HUES6 (cell line): Measurements from ENCODE around the gene C1QL3.

Experiments used
- H3K27ac ChIP-seq: 2 replicates; pipeline ENCODE4 v1.7.0; 2013; ENCODE audit warnings: low read depth, mild to moderate bottlenecking, low read length, inconsistent platforms
- H3K27me3 ChIP-seq: 2 replicates; pipeline ENCODE4 v1.6.1; 2013; ENCODE audit warnings: low read length; ENCODE audit not compliant: control insufficient read depth, insufficient read depth
- H3K36me3 ChIP-seq: 2 replicates; pipeline ENCODE4 v1.6.1; 2013; ENCODE audit warnings: low read length; ENCODE audit not compliant: control insufficient read depth, insufficient read depth
- H3K4me1 ChIP-seq: 2 replicates; pipeline ENCODE4 v1.6.1; 2013; ENCODE audit warnings: low read length; ENCODE audit not compliant: control insufficient read depth, insufficient read depth
- H3K4me3 ChIP-seq: 2 replicates; pipeline ENCODE4 v1.5.1; 2013; ENCODE audit warnings: low read depth, low read length
- H3K9ac ChIP-seq: one replicate; pipeline ENCODE4 v1.6.1; 2013; ENCODE audit warnings: mild to moderate bottlenecking, low read length
- H3K9me3 ChIP-seq: 2 replicates; pipeline ENCODE4 v1.6.1; 2013; ENCODE audit warnings: low read depth, low read length; ENCODE audit not compliant: control insufficient read depth, insufficient read depth

The C1QL3 gene

DNA sequence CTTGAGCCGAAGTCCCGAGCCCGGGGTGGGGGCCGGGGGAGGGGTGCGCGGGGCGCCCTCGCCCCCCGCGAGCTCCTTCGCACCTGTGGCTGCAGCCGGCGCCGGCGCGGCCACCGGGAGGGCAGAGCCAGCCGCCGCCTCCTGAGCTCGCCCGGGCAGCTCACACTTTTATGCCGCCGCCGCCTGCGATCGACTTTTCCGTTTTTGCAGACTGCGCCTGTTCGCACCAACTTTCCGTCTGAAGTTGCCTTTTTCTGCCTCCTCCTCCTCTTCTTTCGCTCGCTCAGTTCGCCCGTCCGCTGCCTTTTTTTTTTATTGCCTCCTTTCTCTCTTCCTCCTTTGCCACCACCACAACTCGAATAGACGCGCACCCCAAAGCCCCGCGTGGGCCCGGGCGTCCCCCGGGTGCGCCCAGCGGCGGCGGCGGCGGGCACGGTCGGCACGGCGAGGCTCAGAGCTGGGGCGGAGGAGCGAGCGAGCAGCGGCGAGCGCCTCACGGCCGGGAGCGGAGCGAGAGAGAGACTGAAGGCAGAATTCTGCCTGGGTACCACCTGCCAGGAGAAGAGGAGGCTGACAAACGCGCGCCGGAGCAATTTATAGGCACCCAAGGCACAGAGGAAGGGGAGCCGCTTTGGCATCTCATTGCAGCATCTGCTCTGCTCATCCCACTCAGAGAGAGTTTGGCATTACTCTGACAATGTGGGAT, at the start of gene C1QL3:
TSS of gene C1QL3 (minus strand) at position 569 of the 706 bp plus-strand sequence. CDS start 814 bp downstream, outside the sequence.
- no peaks in the 10 kb centered on the region for H3K9me3 ChIP-seq
- peak within 1 kb of the TSS; percentile 63 for H3K4me3 ChIP-seq
- H3K4me1 ChIP-seq, result peaks cover 4% of the 10 kb centered on the region; the same call in 1 of the 2 replicates
- no peak within 1 kb of the TSS for H3K9ac ChIP-seq
- H3K27ac ChIP-seq, result no peak within 1 kb of the TSS
- H3K27me3 ChIP-seq, result peaks cover 68% of the 10 kb centered on the region
- no peaks in the 10 kb centered on the region for H3K36me3 ChIP-seq

DNA sequence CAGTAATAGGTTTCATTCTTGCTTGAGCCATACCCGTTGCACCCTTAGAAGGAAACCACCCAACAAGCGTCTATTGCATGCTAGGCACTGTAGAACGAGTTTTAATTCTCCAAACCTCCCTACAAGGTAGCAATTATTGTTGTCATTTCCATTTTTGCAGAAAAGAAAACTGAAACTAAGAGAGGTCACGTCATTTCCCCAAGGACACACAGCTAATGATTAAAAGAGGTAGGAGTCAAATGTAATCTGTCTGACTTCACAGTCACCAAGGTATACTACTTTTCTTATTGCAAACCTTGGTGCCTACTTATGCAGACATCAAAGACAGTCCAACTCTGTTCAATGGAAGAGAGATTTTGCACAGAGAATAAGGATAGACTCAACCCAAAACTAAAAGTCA, 49.1 kb upstream of the C1QL3 start:
- H3K27ac ChIP-seq, result no peak overlapping the region

GRCh38 chr10:16566202-16566805, 44.6 kb upstream of the C1QL3 start:
- Histone ChIP-seq H3K4me1 (no peaks in the 10 kb centered on the region), H3K27ac (no peak overlapping the region), H3K9me3 (no peaks in the 10 kb centered on the region), H3K36me3 (no peaks in the 10 kb centered on the region), H3K4me3 (peak overlapping the region; percentile 23; the same call in 1 of the 2 replicates), H3K9ac (no peak overlapping the region), H3K27me3 (no peaks in the 10 kb centered on the region)

More for the DNA sequence above, 49.1 kb upstream of the C1QL3 start:
- Histone ChIP-seq H3K36me3 (no peaks in the 10 kb centered on the region), H3K9ac (no peak overlapping the region), H3K9me3 (no peaks in the 10 kb centered on the region), H3K4me3 (no peak overlapping the region), H3K27me3 (no peaks in the 10 kb centered on the region), H3K4me1 (no peaks in the 10 kb centered on the region)

DNA sequence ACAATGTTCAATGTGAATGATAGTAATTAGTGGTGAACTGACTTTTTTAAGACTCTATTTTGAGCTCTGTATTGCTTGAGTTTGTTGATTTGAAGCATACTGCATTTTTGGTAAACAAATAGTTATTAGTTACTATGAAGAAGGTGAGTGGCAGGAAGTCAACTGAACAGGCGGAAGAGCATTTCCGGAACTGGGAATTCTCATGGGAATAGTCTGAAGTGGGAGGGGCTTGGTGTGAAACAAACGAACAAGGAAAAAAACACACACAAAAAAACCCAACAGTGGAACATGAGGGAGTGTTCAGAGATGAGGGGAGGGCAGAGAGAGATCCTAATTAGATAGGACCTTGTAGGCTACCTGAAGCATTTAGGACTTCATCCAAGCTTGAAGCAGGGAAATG, 43.9 kb upstream of the C1QL3 start:
- no peak overlapping the region for H3K9ac ChIP-seq
- no peak overlapping the region for H3K27ac ChIP-seq
- no peak overlapping the region for H3K4me3 ChIP-seq
- no peaks in the 10 kb centered on the region for H3K4me1 ChIP-seq
- H3K36me3 ChIP-seq, result no peaks in the 10 kb centered on the region
- no peaks in the 10 kb centered on the region for H3K9me3 ChIP-seq
- H3K27me3 ChIP-seq, result no peaks in the 10 kb centered on the region

- H3K36me3 ChIP-seq, result no peaks in the 10 kb centered on the region
- no peak overlapping the region for H3K4me3 ChIP-seq
- no peaks in the 10 kb centered on the region for H3K9me3 ChIP-seq
- H3K4me1 ChIP-seq, result no peaks in the 10 kb centered on the region
- no peak overlapping the region for H3K27ac ChIP-seq
- H3K9ac ChIP-seq, result no peak overlapping the region
- H3K27me3 ChIP-seq, result no peaks in the 10 kb centered on the region
Measured at GRCh38 chr10:16562891-16563290, 41.2 kb upstream of the C1QL3 start.

- Histone ChIP-seq H3K4me1 (no peaks in the 10 kb centered on the region), H3K27me3 (no peaks in the 10 kb centered on the region), H3K4me3 (no peak overlapping the region), H3K27ac (no peak overlapping the region), H3K9me3 (no peaks in the 10 kb centered on the region), H3K36me3 (no peaks in the 10 kb centered on the region), H3K9ac (no peak overlapping the region)
Measured at GRCh38 chr10:16559236-16559773, 37.6 kb upstream of the C1QL3 start.

- Histone ChIP-seq H3K4me1 (no peaks in the 10 kb centered on the region), H3K36me3 (no peaks in the 10 kb centered on the region), H3K27ac (no peak overlapping the region), H3K27me3 (no peaks in the 10 kb centered on the region), H3K9ac (no peak overlapping the region), H3K9me3 (no peaks in the 10 kb centered on the region), H3K4me3 (no peak overlapping the region)
Measured at GRCh38 chr10:16547973-16548372, 26.3 kb upstream of the C1QL3 start.

DNA sequence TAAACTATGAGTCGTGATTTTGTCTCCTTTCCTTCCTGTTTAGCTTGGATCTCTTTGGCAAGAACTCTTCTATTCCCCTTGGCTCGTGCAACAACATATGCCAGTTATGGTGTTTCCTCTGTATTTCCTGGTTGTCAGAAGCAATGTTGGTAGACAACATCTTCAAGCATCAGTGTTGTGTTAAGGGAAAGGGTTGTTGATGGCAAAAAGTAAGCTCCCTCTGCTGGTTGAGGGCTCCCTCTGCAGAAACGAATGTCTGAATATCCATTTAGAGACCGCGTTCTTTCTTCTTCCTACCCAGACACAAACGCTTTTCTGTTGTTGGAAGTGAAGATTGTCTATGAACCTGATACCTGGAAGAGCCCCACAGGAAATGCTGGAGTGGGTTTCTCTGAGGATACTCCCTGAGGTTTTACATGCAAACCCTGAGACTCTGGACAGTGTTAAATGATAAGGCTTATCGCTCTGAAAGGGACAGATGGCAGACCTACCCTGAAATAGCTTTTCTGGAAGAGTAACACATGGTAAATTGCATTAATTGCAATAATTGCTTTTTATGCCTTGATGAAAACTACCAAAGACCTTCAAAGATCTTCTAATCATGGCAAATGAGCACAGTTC, 23.5 kb upstream of the C1QL3 start:
- Histone ChIP-seq H3K9ac (no peak overlapping the region), H3K4me1 (no peaks in the 10 kb centered on the region), H3K27ac (no peak overlapping the region), H3K36me3 (no peaks in the 10 kb centered on the region), H3K4me3 (no peak overlapping the region), H3K9me3 (no peaks in the 10 kb centered on the region), H3K27me3 (no peaks in the 10 kb centered on the region)

DNA sequence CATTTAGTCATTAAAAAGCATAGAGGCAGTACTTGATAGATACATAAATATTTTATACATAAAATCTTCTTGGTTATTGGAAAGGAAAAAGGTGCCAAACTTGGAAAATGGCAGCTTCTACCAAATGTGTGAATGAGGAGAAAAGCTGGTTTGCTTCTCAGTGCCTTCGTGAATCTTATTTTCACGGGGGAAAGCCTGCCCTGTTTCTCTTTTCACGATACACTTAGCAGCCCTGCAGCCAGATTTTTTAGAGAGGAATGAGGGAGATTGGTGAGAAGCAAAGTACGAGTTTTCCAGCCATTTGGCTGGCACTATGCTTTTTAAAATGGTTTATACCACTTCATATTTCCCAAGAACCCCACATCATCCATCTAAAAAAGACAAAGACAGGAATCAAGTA, 22.9 kb upstream of the C1QL3 start:
- H3K27me3 ChIP-seq, result no peaks in the 10 kb centered on the region
- H3K27ac ChIP-seq, result no peak overlapping the region
- H3K4me3 ChIP-seq, result no peak overlapping the region
- H3K9me3 ChIP-seq, result no peaks in the 10 kb centered on the region
- H3K4me1 ChIP-seq, result no peaks in the 10 kb centered on the region
- H3K9ac ChIP-seq, result no peak overlapping the region
- H3K36me3 ChIP-seq, result no peaks in the 10 kb centered on the region

- Histone ChIP-seq H3K9me3 (no peaks in the 10 kb centered on the region), H3K36me3 (no peaks in the 10 kb centered on the region), H3K9ac (no peak overlapping the region), H3K4me3 (no peak overlapping the region), H3K27me3 (no peaks in the 10 kb centered on the region), H3K4me1 (no peaks in the 10 kb centered on the region), H3K27ac (no peak overlapping the region)
Measured at GRCh38 chr10:16544099-16544498, 22.4 kb upstream of the C1QL3 start.

DNA sequence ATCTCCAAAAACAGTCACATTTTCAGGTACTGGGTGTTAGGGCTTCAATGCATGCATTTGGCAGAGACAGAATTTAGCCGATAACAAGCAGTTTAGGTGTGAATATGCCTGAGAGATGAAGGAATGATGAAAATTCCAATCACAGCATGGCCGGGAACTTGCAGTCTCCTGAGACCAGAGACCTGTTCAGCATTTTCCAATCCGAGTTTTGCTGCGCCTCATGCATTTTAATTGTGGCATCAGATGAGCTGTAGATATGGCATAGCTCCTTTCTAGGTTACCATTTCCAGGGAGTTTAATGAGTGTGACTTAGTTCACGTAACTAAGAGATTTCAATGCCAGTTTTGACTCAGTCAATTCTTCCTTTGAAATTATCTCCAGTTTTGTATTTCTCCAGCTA, 14.5 kb upstream of the C1QL3 start:
- no peaks in the 10 kb centered on the region for H3K4me1 ChIP-seq
- H3K4me3 ChIP-seq, result no peak overlapping the region
- H3K27me3 ChIP-seq, result no peaks in the 10 kb centered on the region
- no peak overlapping the region for H3K27ac ChIP-seq
- no peak overlapping the region for H3K9ac ChIP-seq
- H3K9me3 ChIP-seq, result no peaks in the 10 kb centered on the region
- no peaks in the 10 kb centered on the region for H3K36me3 ChIP-seq
